H1 (cell line): Measurements from ENCODE around the gene PNO1.

Experiments
- CTCF ChIP-seq, 3 experiments: IDR thresholded peaks; 1 replicate in 2 of 3; 2 replicates in 1 of 3; pipeline versions ENCODE4 v1.5.1 to v1.6.1; 2011; ENCODE audit warnings: low read length in 3 of 3, mild to moderate bottlenecking in 3 of 3, inconsistent platforms in 2 of 3, low read depth in 1 of 3, moderate library complexity in 1 of 3; ENCODE audit not compliant: insufficient read depth in 1 of 3; ENCODE audit errors: control extremely low read depth in 1 of 3
- EZH2 ChIP-seq: fragments of 200-600 bp; sonication (generic); IDR thresholded peaks from 2 replicates; pipeline ENCODE4 v1.7.1; 2012; ENCODE audit warnings: low read depth, mild to moderate bottlenecking, moderate library complexity, low read length, inconsistent platforms; ENCODE audit not compliant: severe bottlenecking
- GABPA ChIP-seq: IDR thresholded peaks from 2 replicates; pipeline ENCODE4 v1.6.1; 2011; ENCODE audit warnings: mild to moderate bottlenecking, low read length, moderate library complexity, borderline replicate concordance; ENCODE audit not compliant: insufficient read depth
- KDM5A ChIP-seq: fragments of 200-600 bp; IDR thresholded peaks from 2 replicates; pipeline ENCODE4 v1.7.1; 2012; ENCODE audit warnings: mild to moderate bottlenecking, low read length, inconsistent platforms, mixed read lengths
- NRF1 ChIP-seq: IDR thresholded peaks from 2 replicates; pipeline ENCODE4 v1.6.1; 2011; ENCODE audit warnings: mild to moderate bottlenecking, low read depth, low read length, improper control_type of control experiment
- POLR2A ChIP-seq, 2 experiments: IDR thresholded peaks; 1 replicate in 1 of 2; 2 replicates in 1 of 2; pipeline ENCODE4 v1.6.1; 2011; ENCODE audit warnings: low read depth in 2 of 2, low read length in 2 of 2, mild to moderate bottlenecking in 2 of 2; ENCODE audit errors: control extremely low read depth in 1 of 2
- SP2 ChIP-seq: IDR thresholded peaks from 2 replicates; pipeline ENCODE4 v1.6.1; 2012; ENCODE audit warnings: mild to moderate bottlenecking, low read length, inconsistent platforms
- USF2 ChIP-seq: IDR thresholded peaks from 2 replicates; pipeline ENCODE4 v1.6.1; 2011; ENCODE audit warnings: low read length, improper control_type of control experiment
- ZNF274 ChIP-seq: IDR thresholded peaks from 2 replicates; pipeline ENCODE4 v1.7.0; 2012; ENCODE audit warnings: low read length, borderline replicate concordance; ENCODE audit errors: extremely low read depth

DNA sequence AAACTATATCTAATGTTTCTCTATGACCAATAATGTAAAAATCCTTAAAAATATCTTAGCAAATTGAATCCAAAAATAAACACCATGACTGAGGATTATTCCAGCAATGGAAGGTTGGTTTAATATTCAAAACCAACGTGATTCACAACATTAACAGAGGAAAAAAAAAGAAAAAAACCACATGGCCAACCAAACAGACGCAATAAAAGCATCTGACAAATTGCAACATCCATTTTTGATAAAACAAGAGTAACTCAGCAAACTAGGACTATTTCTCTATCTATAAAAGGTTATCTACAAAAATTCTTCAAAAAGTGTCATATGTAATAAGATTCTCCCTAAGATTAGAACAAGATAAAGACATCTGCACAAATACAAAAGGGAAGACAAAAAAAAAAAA, 65.7 kb downstream of the PNO1 start:
- TF ChIP-seq EZH2 (no peak), ZNF274 (no peak), KDM5A (no peak), POLR2A (IDR thresholded peaks at IDR 0.05; ENCODE audit: control extremely low read depth in 1 of 2, low read depth in 2 of 2, low read length in 2 of 2) (no peak), CTCF (IDR thresholded peaks at IDR 0.05; ENCODE audit: control extremely low read depth in 1 of 3, insufficient read depth in 1 of 3, low read depth in 1 of 3, low read length in 3 of 3) (no peak), SP2 (no peak), USF2 (no peak), NRF1 (no peak), GABPA (no peak)
